Endothelial cell of umbilical vein (primary cell): ENCODE data around the gene QDPR. TPM values are rescaled to one million over a fixed set of nuclear protein-coding genes. Genes with fewer than 3 reads are reported as not detected.

ENCODE experiments used
- BruUV-seq: library from RNA; stranded (reverse); fragments of 400-500 nt; replicated peaks from 2 replicates; lab custom pipeline; 2021; lab: Mats Ljungman, UMichigan
- CTCF ChIA-PET: fragments of 300-600, 350-600 bp; sonication (Branson Sonifier 250); formaldehyde crosslinking; loops from one replicate; lab custom pipeline; 2021; ENCODE audit warnings: antibody characterized with exemption, inconsistent platforms; lab: Charles Lee
- POLR2A ChIA-PET: fragments of 300-600, 350-600 bp; sonication (Branson Sonifier 250); formaldehyde crosslinking; loops from one replicate; lab custom pipeline; 2021; ENCODE audit warnings: antibody characterized with exemption, inconsistent platforms; lab: Charles Lee
- DNase-seq: peaks from one replicate; pipeline ENCODE4 v3.0.0-alpha.2; 2011; ENCODE audit warnings: low read depth, low spot score
- FAIRE-seq: peaks from 2 replicates; lab custom pipeline; 2011; peaks lifted over from hg19 to GRCh38; lab: Jason Lieb, UNC
- H2AFZ ChIP-seq: 2 replicates; pipeline ENCODE4 v1.6.0; 2012; ENCODE audit warnings: low read depth, low read length, control low read depth, inconsistent platforms
- H3K27ac ChIP-seq: 2 replicates; pipeline ENCODE4 v1.5.1; 2011; ENCODE audit warnings: low read depth, mild to moderate bottlenecking, control low read depth, low read length, moderate library complexity; ENCODE audit not compliant: insufficient read depth
- H3K27me3 ChIP-seq, 2 experiments: 2 replicates each; pipeline versions ENCODE4 v1.6.0 to v1.6.1; 2011; ENCODE audit warnings: low read length in 2 of 2, mixed read lengths in 1 of 2; ENCODE audit not compliant: control insufficient read depth in 2 of 2, insufficient read depth in 2 of 2
- H3K36me3 ChIP-seq, 2 experiments: 2 replicates in 1 of 2; 3 replicates in 1 of 2; pipeline ENCODE4 v1.5.1; 2011; ENCODE audit warnings: low read length in 2 of 2, mild to moderate bottlenecking in 1 of 2, moderate library complexity in 1 of 2; ENCODE audit not compliant: control insufficient read depth in 2 of 2, insufficient read depth in 2 of 2; ENCODE audit errors: extremely low read depth in 1 of 2
- H3K4me1 ChIP-seq: 3 replicates; pipeline ENCODE4 v1.5.1; 2011; ENCODE audit warnings: mild to moderate bottlenecking, low read length; ENCODE audit not compliant: control insufficient read depth, insufficient read depth; ENCODE audit errors: extremely low read depth
- H3K4me2 ChIP-seq: 2 replicates; pipeline ENCODE4 v1.6.1; 2011; ENCODE audit warnings: low read length, control low read depth, mixed read lengths; ENCODE audit not compliant: insufficient read depth
- H3K4me3 ChIP-seq, 3 experiments: fragments of 200-600 bp in 1 of 3; sonication (generic), shearing (Covaris generic) in 1 of 3; replicated peaks in 1 of 3; 2 replicates each; pipeline ENCODE4 v1.5.1; 2011 to 2016; ENCODE audit warnings: control low read depth in 3 of 3, low read length in 3 of 3, mild to moderate bottlenecking in 2 of 3, inconsistent platforms in 1 of 3, low read depth in 1 of 3, moderate library complexity in 1 of 3; ENCODE audit not compliant: insufficient read depth in 1 of 3
- H3K79me2 ChIP-seq: 2 replicates; pipeline ENCODE4 v1.6.0; 2012; ENCODE audit warnings: low read length, inconsistent platforms; ENCODE audit not compliant: control insufficient read depth, insufficient read depth
- H3K9ac ChIP-seq: replicated peaks from 2 replicates; pipeline ENCODE3; 2011; ENCODE audit warnings: low read length, control low read depth; ENCODE audit not compliant: insufficient read depth; ENCODE audit errors: extremely low read depth
- H3K9me1 ChIP-seq: replicated peaks from 3 replicates; pipeline ENCODE4 v1.6.0; 2011; ENCODE audit warnings: mild to moderate bottlenecking, low read length; ENCODE audit not compliant: control insufficient read depth, insufficient read depth; ENCODE audit errors: extremely low read depth
- H3K9me3 ChIP-seq: replicated peaks from 2 replicates; pipeline ENCODE4 v1.5.1; 2012; ENCODE audit warnings: low read length, inconsistent platforms; ENCODE audit not compliant: control insufficient read depth, insufficient read depth
- H4K20me1 ChIP-seq: replicated peaks from 2 replicates; pipeline ENCODE3; 2011; ENCODE audit warnings: mild to moderate bottlenecking, low read length; ENCODE audit not compliant: control insufficient read depth, insufficient read depth; ENCODE audit errors: extremely low read depth
- EZH2 ChIP-seq: IDR thresholded peaks from 2 replicates; pipeline ENCODE4 v1.6.1; 2012; ENCODE audit warnings: borderline replicate concordance, low read depth, mild to moderate bottlenecking, moderate library complexity, low read length, inconsistent platforms; ENCODE audit not compliant: severe bottlenecking
- FOS ChIP-seq: IDR thresholded peaks from 2 replicates; pipeline ENCODE4 v1.6.1; 2011; ENCODE audit warnings: mild to moderate bottlenecking, low read length, moderate library complexity, borderline replicate concordance; ENCODE audit not compliant: insufficient read depth
- GATA2 ChIP-seq: IDR thresholded peaks from 2 replicates; pipeline ENCODE4 v1.7.0; 2011; ENCODE audit warnings: low read depth, mild to moderate bottlenecking, moderate library complexity, mixed read lengths, low read length; ENCODE audit not compliant: insufficient read length, insufficient read depth
- JUN ChIP-seq: IDR thresholded peaks from 2 replicates; pipeline ENCODE4 v1.6.1; 2011; ENCODE audit warnings: borderline replicate concordance, low read depth; ENCODE audit not compliant: insufficient read length, insufficient read depth
- MYC ChIP-seq: IDR thresholded peaks from one replicate; pipeline ENCODE4 v1.6.1; 2011; ENCODE audit warnings: mild to moderate bottlenecking, low read depth, low read length
- POLR2A ChIP-seq: IDR thresholded peaks from 2 replicates; pipeline ENCODE4 v1.6.1; 2012; ENCODE audit warnings: low read depth, mild to moderate bottlenecking, control low read depth, low read length
- POLR2AphosphoS5 ChIP-seq: IDR thresholded peaks from 2 replicates; pipeline ENCODE4 v1.6.1; 2012; ENCODE audit warnings: low read depth, mild to moderate bottlenecking, control low read depth, low read length, moderate library complexity; ENCODE audit not compliant: insufficient read depth
- dilution Hi-C: fragments of 300-500 bp; cut with MboI; formaldehyde crosslinking; loops from one replicate; pipeline ENCODE4 v1.15.0; 2019; ENCODE audit warnings: low sequenced_read_pairs; ENCODE audit not compliant: extremely low pct_ligation_motif_present
- intact Hi-C: fragments of 100-400 bp; cut with micrococcal nuclease; formaldehyde crosslinking; loops from one replicate; pipeline ENCODE4 v1.10.0; 2022
- polyA plus RNA-seq, 4 experiments: library from polyadenylated mRNA; depleted of rRNA in 3 of 4; stranded (reverse) in 3 of 4; unstranded in 1 of 4; fragments of >200 nt; gene quantifications; 2 replicates each; pipeline versions ENCODE4 v1.2.1 to v1.2.3, GENCODE V29; 2011 to 2012; ENCODE audit warnings: missing spikeins in 1 of 4
- total RNA-seq: library from RNA; stranded (reverse); gene quantifications from 2 replicates; pipeline ENCODE4 v1.2.3, GENCODE V29; 2021
- TF ChIP-seq, protein P1 (sequence below): IDR thresholded peaks from 2 replicates; pipeline ENCODE4 v1.6.1; 2011; ENCODE audit not compliant: insufficient read depth, insufficient read length
- TF ChIP-seq, protein P2 (sequence below), 2 donors: IDR thresholded peaks; 1 replicate in 1 of 2; 2 replicates in 1 of 2; pipeline ENCODE4 v1.5.1; 2011; ENCODE audit warnings: low read length in 2 of 2, mild to moderate bottlenecking in 2 of 2, moderate library complexity in 2 of 2, control low read depth in 1 of 2, inconsistent platforms in 1 of 2, low read depth in 1 of 2; ENCODE audit not compliant: insufficient read depth in 1 of 2; ENCODE audit errors: extremely low read depth in 1 of 2

The QDPR gene
- total and polyA plus RNA-seq, 2 donors (not counting 3 experiments of a cell fraction or from before 2014, with no cell fraction given): 20.5 to 20.9 TPM

DNA sequence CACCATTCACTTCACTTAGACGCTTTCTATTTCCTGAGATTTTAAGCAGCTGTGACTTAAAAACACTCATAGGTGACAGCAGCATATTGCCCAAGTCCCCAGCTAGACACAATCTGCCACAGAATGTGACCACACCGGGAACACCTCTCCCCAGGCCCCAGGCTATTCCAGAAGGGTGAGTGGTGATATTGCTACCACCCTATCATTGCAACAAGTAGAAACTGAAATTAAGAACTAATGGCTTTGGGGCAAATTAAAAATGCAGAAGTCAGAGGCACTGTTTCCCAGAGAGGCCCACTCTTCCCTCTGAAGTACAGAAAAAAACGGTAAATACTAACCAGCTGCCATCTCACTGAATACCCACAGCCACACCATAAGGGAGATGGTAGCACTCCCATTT lies 35.0 kb downstream of the QDPR start:
- H4K20me1 ChIP-seq: no peaks in the 10 kb centered on the region
- dilution Hi-C loops (no loop called here), intact Hi-C loops (no loop called here)
- no peaks in the 10 kb centered on the region for H3K79me2 ChIP-seq
- no peaks in the 10 kb centered on the region for H3K27me3 ChIP-seq
- H3K4me2 ChIP-seq: no peak overlapping the region
- H3K9ac ChIP-seq: no peak overlapping the region
- no peak for TF ChIP-seq EZH2
- no peak for TF ChIP-seq POLR2A
- no peak for TF ChIP-seq FOS
- TF ChIP-seq POLR2AphosphoS5: no peak
- TF ChIP-seq GATA2: no peak
- TF ChIP-seq MYC: no peak
- TF ChIP-seq, protein P1, sequence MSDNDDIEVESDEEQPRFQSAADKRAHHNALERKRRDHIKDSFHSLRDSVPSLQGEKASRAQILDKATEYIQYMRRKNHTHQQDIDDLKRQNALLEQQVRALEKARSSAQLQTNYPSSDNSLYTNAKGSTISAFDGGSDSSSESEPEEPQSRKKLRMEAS: no peak
- TF ChIP-seq, protein P2, sequence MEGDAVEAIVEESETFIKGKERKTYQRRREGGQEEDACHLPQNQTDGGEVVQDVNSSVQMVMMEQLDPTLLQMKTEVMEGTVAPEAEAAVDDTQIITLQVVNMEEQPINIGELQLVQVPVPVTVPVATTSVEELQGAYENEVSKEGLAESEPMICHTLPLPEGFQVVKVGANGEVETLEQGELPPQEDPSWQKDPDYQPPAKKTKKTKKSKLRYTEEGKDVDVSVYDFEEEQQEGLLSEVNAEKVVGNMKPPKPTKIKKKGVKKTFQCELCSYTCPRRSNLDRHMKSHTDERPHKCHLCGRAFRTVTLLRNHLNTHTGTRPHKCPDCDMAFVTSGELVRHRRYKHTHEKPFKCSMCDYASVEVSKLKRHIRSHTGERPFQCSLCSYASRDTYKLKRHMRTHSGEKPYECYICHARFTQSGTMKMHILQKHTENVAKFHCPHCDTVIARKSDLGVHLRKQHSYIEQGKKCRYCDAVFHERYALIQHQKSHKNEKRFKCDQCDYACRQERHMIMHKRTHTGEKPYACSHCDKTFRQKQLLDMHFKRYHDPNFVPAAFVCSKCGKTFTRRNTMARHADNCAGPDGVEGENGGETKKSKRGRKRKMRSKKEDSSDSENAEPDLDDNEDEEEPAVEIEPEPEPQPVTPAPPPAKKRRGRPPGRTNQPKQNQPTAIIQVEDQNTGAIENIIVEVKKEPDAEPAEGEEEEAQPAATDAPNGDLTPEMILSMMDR (IDR thresholded peaks at IDR 0.05; ENCODE audit: extremely low read depth in 1 of 2, insufficient read depth in 1 of 2, low read depth in 1 of 2, low read length in 2 of 2): no peak
- no peak for TF ChIP-seq JUN
- no peaks in the 10 kb centered on the region for H3K9me1 ChIP-seq
- no peak overlapping the region for H2AFZ ChIP-seq
- no peaks in the 10 kb centered on the region for H3K36me3 ChIP-seq
- no TSS peak for BruUV-seq
- H3K9me3 ChIP-seq: no peaks in the 10 kb centered on the region
- ChIA-PET CTCF (no interaction called here), POLR2A (no interaction called here)
- DNase-seq (no peak), FAIRE-seq (no peak)
- peaks cover 5% of the 10 kb centered on the region for H3K4me1 ChIP-seq
- no peak overlapping the region for H3K27ac ChIP-seq
- no peak overlapping the region for H3K4me3 ChIP-seq
